Fibroblast of pulmonary artery (primary cell): ENCODE results near the gene GGT6.

Experiments used
- DNase-seq: peaks from one replicate; pipeline ENCODE4 v3.0.0-alpha.2; 2010; ENCODE audit warnings: low read depth
- H3K4me3 ChIP-seq: replicated peaks from 2 replicates; pipeline ENCODE4 v1.5.1; 2011; ENCODE audit warnings: low read depth, mild to moderate bottlenecking, control low read depth, low read length, moderate library complexity
- CTCF ChIP-seq: IDR thresholded peaks from 2 replicates; pipeline ENCODE4 v1.5.1; 2011; ENCODE audit warnings: mild to moderate bottlenecking, control low read depth, low read length, inconsistent platforms; ENCODE audit errors: missing control alignments

The GGT6 gene

GRCh38 chr17:4542003-4542725 is 18.2 kb downstream of the GGT6 start:
- no peak for DNase-seq
- no peak for TF ChIP-seq CTCF
- no peak overlapping the region for H3K4me3 ChIP-seq

- no peak for DNase-seq
- no peak overlapping the region for H3K4me3 ChIP-seq
- no peak for TF ChIP-seq CTCF
Measured at GRCh38 chr17:4541328-4542002, 18.9 kb downstream of the GGT6 start.

GRCh38 chr17:4540687-4541327 is 19.6 kb downstream of the GGT6 start:
- no peak for DNase-seq
- TF ChIP-seq CTCF: no peak
- H3K4me3 ChIP-seq: no peak overlapping the region

GRCh38 chr17:4540224-4540651 is 20.1 kb downstream of the GGT6 start:
- no peak overlapping the region for H3K4me3 ChIP-seq
- no peak for TF ChIP-seq CTCF
- no peak for DNase-seq

- DNase-seq: no peak
- no peak overlapping the region for H3K4me3 ChIP-seq
- TF ChIP-seq CTCF: no peak
Measured at GRCh38 chr17:4539576-4540223, 20.7 kb downstream of the GGT6 start.

GRCh38 chr17:4539025-4539424 is 21.4 kb downstream of the GGT6 start:
- DNase-seq: no peak
- no peak overlapping the region for H3K4me3 ChIP-seq
- TF ChIP-seq CTCF: no peak
